ENCODE data around the gene SCMH1.

The SCMH1 gene

GRCh38 chr1:41149570-41149969 is 92.5 kb downstream of the SCMH1 start:
- no peak overlapping the region for H3K4me2 ChIP-seq (ENCODE audit: low read length, poor library complexity, severe bottlenecking)
- H3K9me3 ChIP-seq (ENCODE audit: control insufficient read depth, low read length), result no peaks in the 10 kb centered on the region
- no peak overlapping the region for H2BK120ac ChIP-seq (ENCODE audit: low read depth, low read length)
- H3K23ac ChIP-seq (ENCODE audit: low read length in 2 of 2), result no peak overlapping the region
- H3K14ac ChIP-seq (ENCODE audit: low read length in 2 of 2), result no peak overlapping the region
- 100% methylated on average over 1 of the region's 2 CpGs for WGBS
- H3K4ac ChIP-seq (ENCODE audit: low read depth in 1 of 2, low read length in 2 of 2), result no peak overlapping the region
- H4K91ac ChIP-seq (ENCODE audit: low read length), result no peak overlapping the region
- H3K27me3 ChIP-seq (ENCODE audit: control insufficient read depth in 1 of 2, insufficient read depth in 1 of 2, low read length in 2 of 2), result no peaks in the 10 kb centered on the region
- H3K27ac ChIP-seq (ENCODE audit: low read length, poor library complexity, severe bottlenecking), result no peak overlapping the region
- H2AFZ ChIP-seq (ENCODE audit: low read depth, low read length), result no peak overlapping the region
- DNase-seq, result no peak
- H2BK12ac ChIP-seq (ENCODE audit: low read length in 2 of 2), result no peak overlapping the region
- H3K79me1 ChIP-seq (replicated peaks; ENCODE audit: low read length, poor library complexity, severe bottlenecking), result no peaks in the 10 kb centered on the region
- no peak overlapping the region for H2AK5ac ChIP-seq (ENCODE audit: low read length, severe bottlenecking)
- H2BK5ac ChIP-seq (ENCODE audit: low read depth, low read length, poor library complexity, severe bottlenecking), result no peak overlapping the region
- peaks cover 0 to 20% of the 10 kb centered on the region in 2 experiments for H3K36me3 ChIP-seq (ENCODE audit: control insufficient read depth in 1 of 2, insufficient read depth in 2 of 2, low read depth in 1 of 2, low read length in 2 of 2)
- no peak overlapping the region for H2BK15ac ChIP-seq (ENCODE audit: low read depth, poor library complexity, severe bottlenecking)
- H3K4me3 ChIP-seq (ENCODE audit: insufficient read depth in 1 of 2, low read depth in 1 of 2, low read length in 2 of 2), result no peak overlapping the region
- no peak overlapping the region for H4K8ac ChIP-seq (ENCODE audit: low read length)
- H3K18ac ChIP-seq (ENCODE audit: low read depth in 1 of 2, low read length in 2 of 2), result no peak overlapping the region
- H3K4me1 ChIP-seq (ENCODE audit: control insufficient read depth, insufficient read depth, low read depth, low read length), result peaks cover 3% of the 10 kb centered on the region
- no peak overlapping the region for H3K9ac ChIP-seq (ENCODE audit: low read length)

- Histone ChIP-seq H3K18ac (ENCODE audit: low read depth in 1 of 2, low read length in 2 of 2) (no peak overlapping the region), H2BK120ac (ENCODE audit: low read depth, low read length) (no peak overlapping the region), H3K4me2 (ENCODE audit: low read length, poor library complexity, severe bottlenecking) (no peak overlapping the region), H2AFZ (ENCODE audit: low read depth, low read length) (no peak overlapping the region), H3K27ac (ENCODE audit: low read length, poor library complexity, severe bottlenecking) (no peak overlapping the region), H2BK5ac (ENCODE audit: low read depth, low read length, poor library complexity, severe bottlenecking) (no peak overlapping the region), H3K4me1 (ENCODE audit: control insufficient read depth, insufficient read depth, low read depth, low read length) (no peaks in the 10 kb centered on the region), H3K4ac (ENCODE audit: low read depth in 1 of 2, low read length in 2 of 2) (no peak overlapping the region), H3K79me1 (replicated peaks; ENCODE audit: low read length, poor library complexity, severe bottlenecking) (no peaks in the 10 kb centered on the region), H3K9ac (ENCODE audit: low read length) (no peak overlapping the region), H4K8ac (ENCODE audit: low read length) (no peak overlapping the region), H3K4me3 (ENCODE audit: insufficient read depth in 1 of 2, low read depth in 1 of 2, low read length in 2 of 2) (no peak overlapping the region), H3K9me3 (ENCODE audit: control insufficient read depth, low read length) (peaks cover 28% of the 10 kb centered on the region), H3K23ac (ENCODE audit: low read length in 2 of 2) (no peak overlapping the region), H3K14ac (ENCODE audit: low read length in 2 of 2) (no peak overlapping the region), H2AK5ac (ENCODE audit: low read length, severe bottlenecking) (no peak overlapping the region), H4K91ac (ENCODE audit: low read length) (no peak overlapping the region), H3K27me3 (ENCODE audit: control insufficient read depth in 1 of 2, insufficient read depth in 1 of 2, low read length in 2 of 2) (no peaks in the 10 kb centered on the region), H3K36me3 (ENCODE audit: control insufficient read depth in 1 of 2, insufficient read depth in 2 of 2, low read depth in 1 of 2, low read length in 2 of 2) (peaks cover 6 to 32% of the 10 kb centered on the region in 2 experiments), H2BK15ac (ENCODE audit: low read depth, poor library complexity, severe bottlenecking) (no peak overlapping the region), H2BK12ac (ENCODE audit: low read length in 2 of 2) (no peak overlapping the region)
- WGBS, result no CpG with 5 or more reads among the region's 1 CpG
- no peak for DNase-seq
Measured at GRCh38 chr1:41144285-41144684, 97.8 kb downstream of the SCMH1 start.

- H2AFZ ChIP-seq (ENCODE audit: low read depth, low read length), result no peak overlapping the region
- no peak overlapping the region for H3K14ac ChIP-seq (ENCODE audit: low read length in 2 of 2)
- H3K23ac ChIP-seq (ENCODE audit: low read length in 2 of 2), result no peak overlapping the region
- no peaks in the 10 kb centered on the region for H3K79me1 ChIP-seq (replicated peaks; ENCODE audit: low read length, poor library complexity, severe bottlenecking)
- H4K8ac ChIP-seq (ENCODE audit: low read length), result no peak overlapping the region
- H3K4me1 ChIP-seq (ENCODE audit: control insufficient read depth, insufficient read depth, low read depth, low read length), result no peaks in the 10 kb centered on the region
- no peak overlapping the region for H2BK5ac ChIP-seq (ENCODE audit: low read depth, low read length, poor library complexity, severe bottlenecking)
- no peak overlapping the region for H2BK15ac ChIP-seq (ENCODE audit: low read depth, poor library complexity, severe bottlenecking)
- H3K4me3 ChIP-seq (ENCODE audit: insufficient read depth in 1 of 2, low read depth in 1 of 2, low read length in 2 of 2), result no peak overlapping the region
- no peak overlapping the region for H3K27ac ChIP-seq (ENCODE audit: low read length, poor library complexity, severe bottlenecking)
- H2AK5ac ChIP-seq (ENCODE audit: low read length, severe bottlenecking), result no peak overlapping the region
- no peaks in the 10 kb centered on the region for H3K27me3 ChIP-seq (ENCODE audit: control insufficient read depth in 1 of 2, insufficient read depth in 1 of 2, low read length in 2 of 2)
- no peak overlapping the region for H3K4me2 ChIP-seq (ENCODE audit: low read length, poor library complexity, severe bottlenecking)
- H3K18ac ChIP-seq (ENCODE audit: low read depth in 1 of 2, low read length in 2 of 2), result no peak overlapping the region
- H3K9ac ChIP-seq (ENCODE audit: low read length), result no peak overlapping the region
- no peak for DNase-seq
- WGBS, result no CpG with 5 or more reads among the region's 1 CpG
- H4K91ac ChIP-seq (ENCODE audit: low read length), result no peak overlapping the region
- H2BK12ac ChIP-seq (ENCODE audit: low read length in 2 of 2), result no peak overlapping the region
- H3K36me3 ChIP-seq (ENCODE audit: control insufficient read depth in 1 of 2, insufficient read depth in 2 of 2, low read depth in 1 of 2, low read length in 2 of 2), result peaks cover 6 to 37% of the 10 kb centered on the region in 2 experiments
- no peak overlapping the region for H2BK120ac ChIP-seq (ENCODE audit: low read depth, low read length)
- peaks cover 36% of the 10 kb centered on the region for H3K9me3 ChIP-seq (ENCODE audit: control insufficient read depth, low read length)
- H3K4ac ChIP-seq (ENCODE audit: low read depth in 1 of 2, low read length in 2 of 2), result no peak overlapping the region
Measured at GRCh38 chr1:41138549-41138948, 103.6 kb downstream of the SCMH1 start.

GRCh38 chr1:41135196-41135947 is 106.7 kb downstream of the SCMH1 start:
- Histone ChIP-seq H3K9ac (ENCODE audit: low read length) (no peak overlapping the region), H4K91ac (ENCODE audit: low read length) (no peak overlapping the region), H3K4me3 (ENCODE audit: insufficient read depth in 1 of 2, low read depth in 1 of 2, low read length in 2 of 2) (no peak overlapping the region), H3K14ac (ENCODE audit: low read length in 2 of 2) (no peak overlapping the region), H2AFZ (ENCODE audit: low read depth, low read length) (no peak overlapping the region), H3K4me1 (ENCODE audit: control insufficient read depth, insufficient read depth, low read depth, low read length) (no peaks in the 10 kb centered on the region), H3K4ac (ENCODE audit: low read depth in 1 of 2, low read length in 2 of 2) (no peak overlapping the region), H2BK5ac (ENCODE audit: low read depth, low read length, poor library complexity, severe bottlenecking) (no peak overlapping the region), H4K8ac (ENCODE audit: low read length) (no peak overlapping the region), H3K36me3 (ENCODE audit: control insufficient read depth in 1 of 2, insufficient read depth in 2 of 2, low read depth in 1 of 2, low read length in 2 of 2) (peaks cover 3 to 13% of the 10 kb centered on the region in 2 experiments), H2BK12ac (ENCODE audit: low read length in 2 of 2) (no peak overlapping the region), H2BK120ac (ENCODE audit: low read depth, low read length) (no peak overlapping the region), H3K27ac (ENCODE audit: low read length, poor library complexity, severe bottlenecking) (no peak overlapping the region), H3K18ac (ENCODE audit: low read depth in 1 of 2, low read length in 2 of 2) (no peak overlapping the region), H3K27me3 (ENCODE audit: control insufficient read depth in 1 of 2, insufficient read depth in 1 of 2, low read length in 2 of 2) (no peaks in the 10 kb centered on the region), H3K23ac (ENCODE audit: low read length in 2 of 2) (no peak overlapping the region), H3K4me2 (ENCODE audit: low read length, poor library complexity, severe bottlenecking) (no peak overlapping the region), H3K79me1 (replicated peaks; ENCODE audit: low read length, poor library complexity, severe bottlenecking) (no peaks in the 10 kb centered on the region), H2BK15ac (ENCODE audit: low read depth, poor library complexity, severe bottlenecking) (no peak overlapping the region), H3K9me3 (ENCODE audit: control insufficient read depth, low read length) (peaks cover 17% of the 10 kb centered on the region), H2AK5ac (ENCODE audit: low read length, severe bottlenecking) (no peak overlapping the region)
- no peak for DNase-seq
- no CpG with 5 or more reads among the region's 1 CpG for WGBS
